ENCODE results near the gene ABCA4.

- TF ChIP-seq CTCF (IDR thresholded peaks at IDR 0.05) (no peak), POLR2A (IDR thresholded peaks at IDR 0.05) (no peak)
These were observed 5.0 kb downstream of the ABCA4 start for GRCh38 chr1:94115900-94116436.

Data from right lobe of liver (tissue), 4 donors.